Neuronal stem cell (in vitro differentiated cells): ENCODE results near the gene ARF3.
A peak's percentile ranks its signal among the peaks of the same experiment; 100 is the strongest.

Experiments used
- DNase-seq: peaks from one replicate; pipeline ENCODE4 v3.0.0-alpha.2; 2013; ENCODE audit warnings: low spot score
- H2AFZ ChIP-seq: one replicate; pipeline ENCODE4 v1.6.1; 2013; ENCODE audit warnings: mild to moderate bottlenecking, low read length, inconsistent platforms
- H2AK5ac ChIP-seq: 2 replicates; pipeline ENCODE4 v1.6.1; 2013; ENCODE audit warnings: low read depth, mild to moderate bottlenecking, inconsistent platforms, low read length, moderate library complexity, mixed read lengths
- H2BK120ac ChIP-seq: 2 replicates; pipeline ENCODE4 v1.6.1; 2013; ENCODE audit warnings: low read depth, mild to moderate bottlenecking, inconsistent platforms, low read length, moderate library complexity, mixed read lengths
- H2BK12ac ChIP-seq: one replicate; pipeline ENCODE4 v1.6.1; 2013; ENCODE audit warnings: low read length, inconsistent platforms
- H2BK15ac ChIP-seq: 2 replicates; pipeline ENCODE4 v1.6.1; 2013; ENCODE audit warnings: mild to moderate bottlenecking, low read length, inconsistent platforms, mixed read lengths
- H2BK5ac ChIP-seq: one replicate; pipeline ENCODE4 v1.6.1; 2013; ENCODE audit warnings: inconsistent platforms, mild to moderate bottlenecking, low read length, moderate library complexity
- H3K14ac ChIP-seq: one replicate; pipeline ENCODE4 v1.6.1; 2013; ENCODE audit warnings: low read length, inconsistent platforms
- H3K18ac ChIP-seq: 2 replicates; pipeline ENCODE4 v1.6.1; 2013; ENCODE audit warnings: low read length, inconsistent platforms
- H3K23ac ChIP-seq: 2 replicates; pipeline ENCODE4 v1.6.1; 2013; ENCODE audit warnings: low read depth, mild to moderate bottlenecking, mixed read lengths, low read length, inconsistent platforms; ENCODE audit not compliant: poor library complexity
- H3K27ac ChIP-seq: replicated peaks from 3 replicates; pipeline ENCODE4 v1.5.1; 2013; ENCODE audit warnings: low read length, inconsistent platforms
- H3K27me3 ChIP-seq, 3 experiments: 2 replicates each; pipeline ENCODE4 v1.6.1; 2013; ENCODE audit warnings: low read length in 3 of 3, mild to moderate bottlenecking in 2 of 3, inconsistent platforms in 1 of 3, low read depth in 1 of 3, mixed read lengths in 1 of 3, moderate library complexity in 1 of 3; ENCODE audit not compliant: control insufficient read depth in 3 of 3, insufficient read depth in 3 of 3
- H3K36me3 ChIP-seq, 2 donors: replicated peaks in 1 of 2; 2 replicates each; pipeline ENCODE4 v1.6.1; 2013; ENCODE audit warnings: low read length in 2 of 2; ENCODE audit not compliant: control insufficient read depth in 2 of 2, insufficient read depth in 2 of 2
- H3K4ac ChIP-seq: 2 replicates; pipeline ENCODE4 v1.6.1; 2013; ENCODE audit warnings: inconsistent platforms, mild to moderate bottlenecking, low read length, moderate library complexity
- H3K4me1 ChIP-seq, 2 donors: 1 replicate in 1 of 2; 2 replicates in 1 of 2; pipeline ENCODE4 v1.6.1; 2013; ENCODE audit warnings: low read length in 2 of 2, low read depth in 1 of 2; ENCODE audit not compliant: control insufficient read depth in 2 of 2, insufficient read depth in 1 of 2
- H3K4me2 ChIP-seq: one replicate; pipeline ENCODE4 v1.6.1; 2013; ENCODE audit warnings: mild to moderate bottlenecking, low read length, inconsistent platforms; ENCODE audit not compliant: insufficient read depth, poor library complexity, severe bottlenecking
- H3K4me3 ChIP-seq, 2 donors: 2 replicates each; pipeline ENCODE4 v1.5.1; 2013; ENCODE audit warnings: low read length in 2 of 2, mild to moderate bottlenecking in 2 of 2, inconsistent platforms in 1 of 2, moderate library complexity in 1 of 2
- H3K79me1 ChIP-seq: one replicate; pipeline ENCODE4 v1.6.1; 2013; ENCODE audit warnings: low read depth, mild to moderate bottlenecking, inconsistent platforms, low read length, moderate library complexity
- H3K9ac ChIP-seq: one replicate; pipeline ENCODE4 v1.6.1; 2013; ENCODE audit warnings: mild to moderate bottlenecking, low read depth, low read length, inconsistent platforms; ENCODE audit not compliant: poor library complexity
- H3K9me3 ChIP-seq, 2 donors: replicated peaks in 1 of 2; 2 replicates each; pipeline versions ENCODE3 to v1.6.1; 2013; ENCODE audit warnings: low read length in 2 of 2, mild to moderate bottlenecking in 2 of 2, inconsistent platforms in 1 of 2, low read depth in 1 of 2, mixed read lengths in 1 of 2, moderate library complexity in 1 of 2; ENCODE audit not compliant: control insufficient read depth in 2 of 2, insufficient read depth in 1 of 2
- H4K8ac ChIP-seq: one replicate; pipeline ENCODE4 v1.6.1; 2013; ENCODE audit warnings: low read depth, mild to moderate bottlenecking, inconsistent platforms, low read length, moderate library complexity
- H4K91ac ChIP-seq: one replicate; pipeline ENCODE4 v1.6.1; 2013; ENCODE audit warnings: low read length, low read depth, mild to moderate bottlenecking, inconsistent platforms; ENCODE audit not compliant: poor library complexity
- WGBS, 2 donors: extraction: QIAGEN DNeasy Blood & Tissue Kit; methylation state at CpG; one replicate each; pipeline ENCODE4 v1.1.7; 2013; ENCODE audit warnings: missing lambda C conversion rate in 2 of 2, mixed read lengths in 1 of 2; ENCODE audit not compliant: insufficient read length in 2 of 2, insufficient replicate concordance in 1 of 2; ENCODE audit errors: extremely low coverage in 2 of 2; 5-methylcytosine and 5-hydroxymethylcytosine counted together

ARF3 gene

GRCh38 chr12:48938805-48939204, 18.5 kb downstream of the ARF3 start:
- Histone ChIP-seq H2AFZ (no peak overlapping the region), H2BK12ac (no peak overlapping the region), H3K4me3 (no peak overlapping the region), H4K8ac (no peak overlapping the region), H3K79me1 (peaks cover 4% of the 10 kb centered on the region), H2AK5ac (no peak overlapping the region), H2BK5ac (no peak overlapping the region), H4K91ac (no peak overlapping the region), H3K9ac (no peak overlapping the region), H2BK15ac (no peak overlapping the region), H3K9me3 (no peaks in the 10 kb centered on the region), H2BK120ac (no peak overlapping the region), H3K18ac (no peak overlapping the region), H3K4me1 (no peaks in the 10 kb centered on the region), H3K36me3 (peaks cover 59 to 93% of the 10 kb centered on the region in 2 donors), H3K14ac (no peak overlapping the region), H3K23ac (no peak overlapping the region), H3K4me2 (no peak overlapping the region), H3K27ac (no peak overlapping the region), H3K4ac (no peak overlapping the region), H3K27me3 (no peaks in the 10 kb centered on the region)
- no peak for DNase-seq
- WGBS, 2 donors: no CpG with 5 or more reads among the region's 7 CpGs

DNA sequence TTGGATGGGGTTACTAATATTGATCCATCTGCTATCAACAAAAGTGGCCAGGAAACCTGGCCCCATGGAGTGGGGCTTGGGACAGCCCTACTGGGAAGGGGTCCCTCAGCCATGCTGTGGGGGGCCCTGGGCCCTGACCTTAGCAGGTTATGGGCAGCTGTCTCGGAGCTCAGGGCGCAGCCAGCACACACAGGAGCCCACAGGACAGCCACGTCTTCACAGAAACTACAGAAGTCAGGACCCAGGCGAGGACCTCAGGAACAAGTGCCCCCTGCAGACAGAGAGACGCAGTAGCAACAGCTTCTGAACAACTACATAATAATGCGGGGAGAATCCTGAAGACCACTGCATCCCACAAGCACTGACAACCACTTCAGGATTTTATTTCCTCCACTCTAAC, 20.1 kb downstream of the ARF3 start:
- DNase-seq: no peak
- H3K27ac ChIP-seq: no peak overlapping the region
- no peak overlapping the region for H3K23ac ChIP-seq
- no peak overlapping the region for H3K4me2 ChIP-seq
- H2BK120ac ChIP-seq: no peak overlapping the region
- no peak overlapping the region for H2BK12ac ChIP-seq
- no peak overlapping the region for H2AK5ac ChIP-seq
- H4K91ac ChIP-seq: no peak overlapping the region
- H3K18ac ChIP-seq: no peak overlapping the region
- no CpG with 5 or more reads among the region's 6 CpGs for WGBS, 2 donors
- H3K79me1 ChIP-seq: peaks cover 2% of the 10 kb centered on the region
- no peak overlapping the region for H4K8ac ChIP-seq
- H3K27me3 ChIP-seq: no peaks in the 10 kb centered on the region
- no peak overlapping the region for H3K9ac ChIP-seq
- H3K4ac ChIP-seq: no peak overlapping the region
- no peak overlapping the region for H2AFZ ChIP-seq
- H3K9me3 ChIP-seq: no peaks in the 10 kb centered on the region
- no peak overlapping the region for H3K4me3 ChIP-seq
- no peak overlapping the region for H3K14ac ChIP-seq
- H3K4me1 ChIP-seq: no peaks in the 10 kb centered on the region
- H3K36me3 ChIP-seq: peaks cover 59 to 94% of the 10 kb centered on the region in 2 donors
- H2BK15ac ChIP-seq: no peak overlapping the region
- no peak overlapping the region for H2BK5ac ChIP-seq

- no peak overlapping the region for H3K23ac ChIP-seq
- no peaks in the 10 kb centered on the region for H3K79me1 ChIP-seq
- no peak overlapping the region for H2BK120ac ChIP-seq
- no peaks in the 10 kb centered on the region for H3K4me1 ChIP-seq
- no peak overlapping the region for H3K18ac ChIP-seq
- no peak overlapping the region for H2AFZ ChIP-seq
- DNase-seq: peak; percentile 83
- H3K27me3 ChIP-seq: no peaks in the 10 kb centered on the region
- H2BK5ac ChIP-seq: no peak overlapping the region
- no peaks in the 10 kb centered on the region for H3K9me3 ChIP-seq
- no peak overlapping the region for H2BK15ac ChIP-seq
- no peak overlapping the region for H3K27ac ChIP-seq
- no peak overlapping the region for H4K8ac ChIP-seq
- H4K91ac ChIP-seq: no peak overlapping the region
- no peak overlapping the region for H3K14ac ChIP-seq
- H2AK5ac ChIP-seq: no peak overlapping the region
- H3K4me2 ChIP-seq: no peak overlapping the region
- H2BK12ac ChIP-seq: no peak overlapping the region
- no peak overlapping the region for H3K4ac ChIP-seq
- no peak overlapping the region for H3K9ac ChIP-seq
- peaks cover 57 to 93% of the 10 kb centered on the region in 2 donors for H3K36me3 ChIP-seq
- H3K4me3 ChIP-seq: no peak overlapping the region
These were observed 20.8 kb downstream of the ARF3 start for GRCh38 chr12:48936379-48936979.

- Histone ChIP-seq H2BK12ac (no peak overlapping the region), H3K9ac (no peak overlapping the region), H3K4ac (no peak overlapping the region), H2BK120ac (no peak overlapping the region), H3K18ac (no peak overlapping the region), H3K9me3 (no peaks in the 10 kb centered on the region), H3K27me3 (no peaks in the 10 kb centered on the region), H4K8ac (no peak overlapping the region), H3K79me1 (no peaks in the 10 kb centered on the region), H3K4me3 (no peak overlapping the region), H2BK5ac (no peak overlapping the region), H2BK15ac (no peak overlapping the region), H3K23ac (no peak overlapping the region), H3K36me3 (peaks cover 45 to 91% of the 10 kb centered on the region in 2 donors), H3K4me1 (no peaks in the 10 kb centered on the region), H3K4me2 (no peak overlapping the region), H3K27ac (no peak overlapping the region), H2AK5ac (no peak overlapping the region), H4K91ac (no peak overlapping the region), H3K14ac (no peak overlapping the region), H2AFZ (no peak overlapping the region)
- DNase-seq: no peak
- no CpG with 5 or more reads among the region's 1 CpG for WGBS, 2 donors
These were observed 23.0 kb downstream of the ARF3 start for GRCh38 chr12:48934312-48934706.
